Vagina (tissue), 2 donors: ENCODE measurements around the gene POMC.

ENCODE experiments used
- CTCF ChIP-seq, 3 experiments: fragments of 450-650 bp in 2 of 3; fragments of 200-600 bp in 1 of 3; sonication (generic) in 1 of 3; IDR thresholded peaks; one replicate each; pipeline ENCODE4 v1.5.1; 2017 to 2019; ENCODE audit warnings: antibody characterized with exemption in 3 of 3, mild to moderate bottlenecking in 2 of 3, moderate library complexity in 2 of 3
- POLR2A ChIP-seq, 2 donors: fragments of 450-650 bp; IDR thresholded peaks; one replicate each; pipeline ENCODE4 v1.6.1; 2017; ENCODE audit warnings: antibody characterized with exemption in 2 of 2, mild to moderate bottlenecking in 2 of 2, moderate library complexity in 2 of 2
- POLR2AphosphoS5 ChIP-seq, 2 donors: sonication (generic); formaldehyde crosslinking; IDR thresholded peaks; one replicate each; pipeline ENCODE4 v1.9.0; 2017; ENCODE audit warnings: antibody characterized with exemption in 2 of 2, mild to moderate bottlenecking in 2 of 2, low read depth in 1 of 2; ENCODE audit not compliant: insufficient read depth in 1 of 2

GRCh38 chr2:25129901-25130520, 38.4 kb downstream of the POMC start:
- no peak for TF ChIP-seq CTCF (IDR thresholded peaks at IDR 0.05)
- TF ChIP-seq POLR2A (IDR thresholded peaks at IDR 0.05): no peak
- no peak for TF ChIP-seq POLR2AphosphoS5 (IDR thresholded peaks at IDR 0.05; ENCODE audit: insufficient read depth in 1 of 2, low read depth in 1 of 2)
